Activated CD8-positive, alpha-beta memory T cell treated with anti-CD3 and anti-CD28 coated beads, Interleukin-2, amount 50 U/mL, for 1 hour (primary cell): ENCODE results near the gene USH2A.

Experiments used
- DNase-seq: peaks from one replicate; pipeline ENCODE4 v3.0.0-alpha.2; 2020; ENCODE audit errors: extremely low read depth

The USH2A gene

DNA sequence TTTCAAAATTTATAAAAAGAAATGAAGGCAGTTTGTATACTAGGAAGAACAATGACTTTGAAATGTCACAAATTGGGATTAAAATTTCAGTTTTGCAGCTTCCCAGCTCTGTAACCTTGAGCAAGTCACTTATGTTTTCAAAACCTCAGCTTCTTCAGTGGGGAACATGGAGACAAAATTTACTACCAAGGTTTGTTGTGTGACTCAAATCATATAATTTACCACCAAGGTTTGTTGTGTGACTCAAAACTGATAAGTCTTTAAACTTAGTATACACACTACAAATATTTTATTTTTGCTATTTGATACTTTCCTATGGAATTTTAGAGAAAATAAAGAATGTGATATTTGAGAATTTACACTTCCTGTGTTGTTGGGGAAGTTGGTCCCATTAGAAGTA is 636.3 kb downstream of the USH2A start:
- DNase-seq = no peak

DNA sequence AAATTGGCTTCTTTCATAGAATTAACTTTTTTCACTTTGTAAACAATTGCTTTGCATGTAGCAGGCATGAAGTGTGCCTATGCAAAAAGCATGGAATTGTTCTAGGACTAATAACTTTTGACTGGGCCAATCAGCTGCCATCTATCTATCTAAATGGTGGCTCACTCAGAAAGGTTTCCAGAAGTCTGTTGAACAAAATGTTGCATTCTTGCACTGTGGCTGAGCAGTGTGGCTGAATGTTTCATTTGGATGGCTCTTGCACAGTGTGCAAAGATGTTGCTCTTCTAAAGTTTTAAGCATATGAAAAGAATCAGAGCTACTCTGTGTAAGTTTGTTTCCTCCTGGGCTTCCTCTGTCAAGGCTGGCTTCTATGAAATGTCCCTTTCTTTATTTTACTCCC is 642.6 kb downstream of the USH2A start:
- DNase-seq = no peak

DNA sequence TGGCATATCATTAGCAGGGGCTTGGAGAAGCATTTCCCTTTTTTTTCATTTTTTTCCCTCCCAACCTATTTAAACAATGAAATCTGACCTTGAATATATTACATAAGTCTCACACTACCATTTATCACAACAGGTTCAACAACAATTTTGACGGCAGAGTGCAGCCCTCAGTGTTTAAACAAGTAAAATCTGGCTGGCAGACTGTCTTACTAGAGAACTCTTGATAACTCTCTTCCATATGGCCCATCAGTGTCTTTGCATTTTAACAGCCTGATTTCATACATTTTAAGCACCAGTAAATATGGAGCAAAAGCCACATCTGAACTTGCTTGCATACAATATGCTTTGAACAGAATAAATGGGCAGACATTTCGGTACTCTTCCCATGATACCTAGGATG is 643.1 kb downstream of the USH2A start:
- DNase-seq = no peak

DNA sequence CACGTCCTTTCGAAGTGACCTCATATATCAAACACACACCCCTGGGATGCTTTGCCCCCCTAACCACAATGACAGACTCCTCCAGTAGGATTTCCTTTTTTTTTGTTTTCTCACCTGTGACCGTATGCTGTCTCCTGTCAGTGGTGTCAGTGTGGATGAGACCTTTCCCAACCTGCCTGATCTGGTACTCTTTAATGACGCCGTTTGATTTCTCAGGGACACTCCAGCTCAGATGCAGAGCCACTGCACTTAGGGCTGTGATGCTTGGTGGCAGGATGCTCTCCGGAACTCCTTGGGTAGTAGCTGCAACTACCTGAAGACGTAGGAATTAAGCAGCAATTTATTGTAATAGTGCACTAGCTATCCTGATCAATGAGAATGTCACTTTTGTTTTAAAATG is 643.5 kb downstream of the USH2A start:
- DNase-seq = no peak

DNA sequence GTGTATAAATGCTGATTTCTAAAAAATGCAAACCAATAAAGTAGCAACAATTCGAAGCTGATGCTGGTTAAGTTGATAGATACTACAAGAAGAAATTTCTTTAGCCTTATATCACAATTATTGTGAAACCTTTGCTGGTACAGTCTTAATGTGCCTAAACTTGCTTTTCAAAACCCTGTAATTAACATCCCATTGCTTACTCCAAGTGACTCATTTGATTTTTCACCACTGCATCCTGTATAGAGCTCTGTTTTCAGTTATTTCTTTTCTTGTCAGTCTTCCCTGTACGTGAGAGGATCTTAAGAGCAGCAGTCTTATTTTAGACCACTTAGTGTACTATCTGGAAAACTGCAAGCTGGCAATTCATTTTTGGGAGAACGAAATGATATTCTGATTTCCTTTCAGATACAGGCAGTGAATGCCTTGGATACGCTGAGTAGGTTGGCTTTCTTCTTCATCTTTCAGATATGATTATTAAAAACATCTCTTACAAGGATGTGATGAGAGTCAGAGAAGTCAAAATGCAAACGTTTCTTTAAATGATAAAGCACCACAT is 645.8 kb downstream of the USH2A start:
- DNase-seq = no peak

DNA sequence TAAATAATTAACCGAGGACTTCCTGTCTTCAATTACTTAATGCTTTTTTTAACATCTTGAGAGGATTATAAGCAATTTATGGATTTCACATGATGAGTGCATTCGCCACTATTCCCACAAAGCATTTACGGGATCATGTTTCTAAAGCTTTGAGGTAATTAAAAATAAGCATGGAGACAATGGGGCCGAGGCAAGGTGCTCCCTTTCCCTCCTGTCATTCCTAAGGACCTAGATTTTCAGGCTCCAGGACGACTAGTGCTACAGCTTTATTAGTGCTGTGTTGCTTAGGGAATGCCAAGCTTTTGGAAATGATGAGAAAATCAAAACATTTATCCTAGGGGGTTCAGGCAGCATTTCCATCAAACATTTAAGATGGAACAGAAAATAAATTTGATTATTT is 646.9 kb downstream of the USH2A start:
- no peak for DNase-seq

DNA sequence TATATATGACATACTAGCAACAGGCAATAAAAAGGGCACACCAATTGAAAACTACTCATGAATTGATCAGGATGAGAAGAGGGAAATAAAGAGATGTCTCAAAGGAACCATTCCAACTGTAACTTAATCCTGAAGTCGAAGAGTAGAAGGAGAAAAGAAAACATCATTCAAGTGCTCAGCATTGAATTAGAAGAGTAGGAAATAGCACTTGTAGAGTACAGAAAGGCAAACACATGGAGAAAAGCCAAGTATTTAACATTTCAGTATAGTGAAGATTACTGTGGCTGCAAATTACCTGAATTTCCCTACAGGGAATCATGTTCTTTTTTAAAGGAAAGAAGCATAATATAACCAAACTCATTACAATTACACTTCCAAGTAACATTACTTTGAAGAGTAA is 651.1 kb downstream of the USH2A start:
- DNase-seq = no peak

DNA sequence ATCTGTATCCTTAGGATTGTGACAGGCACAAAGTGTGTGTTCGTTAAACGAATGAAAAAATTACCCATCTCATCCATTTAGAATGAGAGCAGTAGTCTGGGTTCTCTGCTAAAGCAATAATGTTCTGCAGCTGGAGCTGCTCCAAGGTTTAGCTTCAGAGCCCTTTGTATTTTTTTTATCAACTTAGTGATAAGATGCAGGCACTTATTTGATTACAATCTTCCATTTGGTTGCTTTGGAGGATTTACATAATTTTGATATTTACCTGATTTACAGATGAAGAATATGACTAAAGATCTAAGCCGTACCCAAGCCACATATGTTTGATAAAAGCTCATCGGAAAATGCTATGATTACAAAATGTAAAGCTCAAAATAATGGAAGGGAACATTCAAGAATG is 654.9 kb downstream of the USH2A start:
- no peak for DNase-seq

DNA sequence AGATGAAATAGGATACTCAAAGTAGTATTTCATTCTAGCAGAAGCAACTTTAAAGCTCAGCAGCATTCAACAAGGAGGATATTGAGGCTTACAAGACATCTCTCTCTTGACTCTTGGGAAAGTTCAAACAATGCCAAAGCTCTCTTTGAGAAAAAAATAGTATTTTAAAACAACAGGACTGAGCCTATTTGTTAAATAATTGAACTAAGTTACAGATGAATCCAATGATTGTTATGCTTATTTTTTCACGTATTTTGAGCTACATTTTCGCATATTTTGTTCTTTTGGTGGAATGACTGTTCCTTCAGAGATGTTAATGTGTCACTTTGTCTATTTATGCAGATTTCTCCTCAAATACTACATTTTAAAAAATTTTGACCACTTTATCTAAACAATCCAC is 655.5 kb downstream of the USH2A start:
- DNase-seq = no peak

DNA sequence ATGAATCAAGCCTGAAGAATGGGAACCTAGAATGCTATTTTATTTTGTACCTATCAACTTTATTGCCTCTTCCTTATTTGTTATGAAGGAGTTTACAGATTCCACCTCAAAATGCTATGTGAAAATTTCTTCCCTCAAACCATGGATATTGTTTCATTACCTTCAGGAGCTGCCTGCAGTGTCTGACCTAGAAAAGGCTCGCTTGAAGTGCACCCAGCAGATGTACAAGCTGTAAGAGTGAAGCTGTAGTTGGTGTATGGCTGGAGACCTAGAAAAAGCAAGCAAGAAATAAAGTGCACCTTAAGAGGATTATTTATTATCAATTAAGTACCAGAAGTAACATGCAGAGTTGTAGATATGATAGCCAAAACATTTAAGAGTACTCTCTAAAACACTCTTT is 656.7 kb downstream of the USH2A start:
- DNase-seq = no peak

DNA sequence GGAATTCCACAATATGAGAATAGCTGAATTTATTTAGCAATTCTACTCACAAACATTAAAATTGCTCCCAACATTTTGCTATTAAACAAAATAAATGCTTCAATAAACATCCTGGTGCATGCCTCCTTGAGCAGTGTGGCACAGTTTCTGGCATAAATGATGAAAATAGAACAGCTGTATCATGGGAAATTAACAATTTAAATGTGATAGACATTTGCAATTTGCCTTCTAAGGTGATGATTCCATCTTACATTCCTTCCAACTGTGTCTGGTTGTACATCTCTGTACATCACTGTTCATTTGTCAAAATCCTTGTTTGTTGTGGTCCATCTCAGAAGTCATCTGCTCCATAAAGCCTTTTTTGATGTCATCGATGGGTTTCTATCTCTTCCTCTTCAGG is 657.4 kb downstream of the USH2A start:
- DNase-seq = no peak

DNA sequence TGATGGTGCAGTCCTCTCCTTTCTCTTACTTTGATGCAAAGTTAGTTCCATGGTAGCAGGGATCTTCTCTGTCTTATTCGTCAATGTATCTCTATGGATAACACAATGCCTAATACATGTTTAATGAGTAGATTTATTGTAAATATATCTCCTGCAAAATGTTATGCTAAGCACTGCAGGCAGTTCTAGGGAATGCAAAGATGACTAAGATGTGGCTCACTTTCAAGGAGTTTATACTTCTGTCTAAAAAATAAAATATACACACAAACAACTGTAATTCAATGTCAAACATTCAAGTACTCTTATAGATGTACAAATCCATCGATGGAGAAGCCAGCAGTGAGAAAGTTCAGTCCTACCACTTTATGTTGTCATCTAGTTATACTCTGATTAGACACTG is 661.8 kb downstream of the USH2A start:
- DNase-seq = no peak

DNA sequence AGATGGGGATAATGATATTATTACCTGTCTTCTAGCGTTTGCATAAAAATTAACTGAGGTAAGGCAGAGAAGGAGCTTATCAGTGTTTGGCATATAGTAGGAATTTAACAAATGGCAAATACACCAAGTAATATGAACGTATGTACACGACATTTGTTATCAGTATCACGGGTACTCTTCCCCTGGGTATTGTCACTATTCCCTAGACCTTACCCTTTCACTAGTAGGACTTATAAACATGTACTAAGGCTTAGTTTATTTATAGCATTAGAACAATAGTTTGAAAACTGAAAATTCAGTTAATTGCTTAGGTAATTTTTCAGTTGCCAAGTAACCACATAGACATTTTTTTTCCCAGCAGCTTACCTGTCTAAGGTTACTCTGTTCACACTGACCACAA is 669.1 kb downstream of the USH2A start:
- no peak for DNase-seq

DNA sequence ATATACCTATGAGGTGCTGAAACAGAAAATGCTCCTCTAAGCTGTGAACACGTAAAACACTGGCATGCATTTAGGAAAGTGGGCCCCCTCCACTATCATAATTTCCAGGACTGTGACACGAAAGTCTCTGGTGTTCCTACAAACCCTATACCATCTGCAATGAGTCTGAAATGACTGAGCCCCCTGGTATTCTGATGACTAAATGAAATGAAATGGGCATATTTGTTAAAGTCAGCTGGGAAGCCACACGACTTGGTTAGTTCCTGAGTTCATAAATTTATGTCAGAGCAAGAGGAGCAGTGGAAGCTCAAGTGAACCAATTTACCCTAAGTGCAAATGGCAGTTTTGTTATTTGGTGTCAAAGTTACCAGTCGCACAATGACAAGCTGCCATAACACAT is 673.8 kb downstream of the USH2A start:
- DNase-seq = no peak

DNA sequence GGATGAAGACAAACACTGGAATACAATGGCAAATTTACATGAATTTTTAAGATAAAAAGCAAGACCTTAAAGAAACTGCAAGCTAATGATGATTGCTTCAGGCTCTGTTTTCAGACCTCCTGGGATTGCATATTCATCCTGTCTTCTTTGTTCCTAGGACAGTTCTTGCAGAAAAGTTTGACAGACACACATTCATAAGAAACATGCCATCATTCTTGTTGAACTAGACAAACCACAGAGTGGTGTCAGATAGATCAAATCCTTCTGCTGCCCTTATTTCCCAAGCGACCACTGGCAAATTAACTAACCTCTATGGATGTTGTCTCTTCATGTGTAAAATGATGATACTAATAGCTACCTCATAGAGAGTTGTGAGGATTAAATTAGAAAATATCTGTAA is 674.8 kb downstream of the USH2A start:
- no peak for DNase-seq

DNA sequence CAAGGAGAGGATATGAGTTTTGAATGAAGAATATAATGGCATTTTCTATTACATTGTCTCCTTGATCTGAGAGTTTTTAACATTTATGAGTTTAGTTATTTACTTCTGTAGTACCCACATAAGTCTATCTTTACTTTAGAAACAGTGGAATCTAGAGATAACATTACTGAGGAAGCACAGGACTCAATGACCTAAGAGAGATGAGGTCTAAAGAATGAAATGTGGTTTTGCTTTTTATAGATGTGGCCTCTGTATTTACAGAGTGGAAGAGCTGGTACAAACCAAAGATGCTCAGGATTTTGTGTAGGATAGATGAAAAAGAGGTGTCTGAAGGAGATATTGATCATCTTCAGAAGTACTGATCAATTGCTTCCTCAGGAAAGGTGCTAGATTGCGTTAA is 678.8 kb downstream of the USH2A start:
- no peak for DNase-seq

DNA sequence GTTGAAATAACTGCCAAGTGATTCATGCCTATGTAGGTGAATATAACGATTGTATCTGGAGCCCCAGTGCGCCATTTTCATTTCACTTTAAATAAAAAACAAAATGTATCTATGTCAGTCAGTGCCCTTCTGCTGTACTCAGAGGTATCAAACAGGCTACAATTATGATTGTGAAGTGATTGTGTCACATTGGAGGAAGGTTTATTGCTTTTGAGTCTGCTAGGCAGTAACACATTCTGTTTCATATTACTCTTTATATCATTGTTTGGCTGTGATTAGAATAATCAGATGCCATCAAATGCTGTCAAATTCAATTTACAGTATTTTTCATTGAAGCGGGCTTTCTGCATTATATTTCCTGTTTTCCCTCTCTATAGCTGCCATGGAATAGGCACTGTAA is 684.2 kb downstream of the USH2A start:
- DNase-seq = no peak

DNA sequence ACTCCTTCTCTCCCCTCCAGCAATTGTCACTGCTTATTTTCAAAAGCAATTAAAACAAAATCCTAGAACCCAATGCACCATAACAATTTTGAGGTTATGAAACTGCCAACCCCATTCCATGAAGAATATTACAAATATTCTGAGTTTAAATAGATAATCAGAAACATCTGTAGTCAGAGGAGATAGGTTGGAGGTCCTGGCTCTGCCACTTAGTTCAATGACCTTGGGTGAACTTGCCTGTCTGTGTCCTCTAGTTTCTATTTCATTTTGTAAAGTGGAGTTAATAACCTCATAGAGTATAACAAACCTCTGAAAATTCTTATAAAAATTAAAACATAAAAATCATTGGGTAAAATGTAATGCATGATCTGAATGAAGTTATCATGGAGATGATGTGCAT is 691.5 kb downstream of the USH2A start:
- DNase-seq = no peak

DNA sequence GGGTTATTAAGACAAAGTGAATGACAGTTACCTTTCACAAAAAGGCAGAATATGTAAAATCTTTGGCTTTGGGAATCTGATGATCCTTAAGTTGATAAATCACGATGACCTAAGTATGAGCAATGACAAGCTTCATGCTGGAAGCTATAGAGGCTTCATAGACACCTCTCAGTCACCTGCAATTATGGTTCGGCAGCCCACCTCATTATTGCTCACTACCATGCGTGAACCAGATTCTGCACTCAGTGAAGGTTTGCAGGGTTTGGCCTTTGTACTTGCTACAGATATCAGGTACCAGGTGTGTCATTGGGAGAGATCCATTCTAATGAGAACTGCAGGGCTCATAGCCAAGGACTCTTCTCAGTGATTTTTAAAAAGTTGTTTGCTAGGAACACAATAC is 692.6 kb downstream of the USH2A start:
- DNase-seq = no peak

DNA sequence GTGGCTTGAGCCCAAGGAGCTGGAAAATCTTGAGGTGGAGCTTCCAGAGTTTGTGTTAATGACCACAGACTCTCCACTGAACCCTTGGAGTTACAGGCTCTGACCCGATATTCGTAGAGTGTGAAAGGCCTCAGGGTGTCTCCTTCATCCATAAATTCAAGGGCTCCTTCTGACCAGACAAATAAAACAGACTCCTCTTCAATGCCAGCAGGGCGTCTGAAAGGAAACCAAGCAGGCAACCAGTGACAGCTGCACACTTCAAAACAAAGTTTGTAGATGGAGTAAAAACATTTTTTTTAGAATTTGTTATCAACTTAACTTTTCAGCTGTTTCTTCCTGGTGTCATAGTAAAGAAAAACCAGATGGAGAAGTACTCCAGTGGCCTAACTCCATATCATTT is 695.1 kb downstream of the USH2A start:
- DNase-seq = no peak

DNA sequence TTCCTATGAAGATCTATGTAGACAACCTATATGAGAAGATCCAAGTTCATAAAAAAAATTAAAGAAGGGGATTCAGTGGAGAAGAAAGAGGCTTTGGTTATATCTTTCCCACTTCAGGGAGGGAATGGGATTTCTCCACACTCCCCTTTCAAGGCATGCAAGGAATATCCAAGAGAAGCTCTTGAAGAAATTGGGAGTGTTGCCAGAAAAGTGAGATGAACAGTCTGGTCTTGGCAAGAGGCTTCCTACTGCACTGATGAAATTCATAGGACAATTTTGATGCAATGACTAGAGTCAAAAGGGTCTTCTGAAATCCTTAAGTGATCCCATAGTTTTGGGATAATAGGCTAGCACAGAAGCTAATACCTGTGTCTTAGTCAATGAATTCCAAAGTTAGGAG is 703.1 kb downstream of the USH2A start:
- no peak for DNase-seq

DNA sequence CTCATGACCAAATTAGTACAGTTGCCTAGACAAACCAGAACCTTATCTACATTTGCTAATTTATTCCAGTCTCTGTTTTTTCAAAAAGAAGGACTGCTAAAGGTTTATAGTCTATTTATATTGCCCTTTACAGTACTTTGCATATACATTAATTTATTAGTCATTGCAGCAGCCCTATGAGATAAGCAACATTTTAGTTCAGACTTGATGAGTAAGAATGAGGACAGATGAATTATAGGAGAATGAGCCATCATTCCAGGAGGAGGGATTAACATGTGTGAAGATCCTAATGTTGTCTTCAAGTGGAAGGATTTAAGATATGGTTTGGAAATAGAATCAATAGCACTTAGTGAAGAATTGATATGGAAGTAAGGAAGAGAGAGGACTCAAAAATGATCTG is 703.7 kb downstream of the USH2A start:
- no peak for DNase-seq

DNA sequence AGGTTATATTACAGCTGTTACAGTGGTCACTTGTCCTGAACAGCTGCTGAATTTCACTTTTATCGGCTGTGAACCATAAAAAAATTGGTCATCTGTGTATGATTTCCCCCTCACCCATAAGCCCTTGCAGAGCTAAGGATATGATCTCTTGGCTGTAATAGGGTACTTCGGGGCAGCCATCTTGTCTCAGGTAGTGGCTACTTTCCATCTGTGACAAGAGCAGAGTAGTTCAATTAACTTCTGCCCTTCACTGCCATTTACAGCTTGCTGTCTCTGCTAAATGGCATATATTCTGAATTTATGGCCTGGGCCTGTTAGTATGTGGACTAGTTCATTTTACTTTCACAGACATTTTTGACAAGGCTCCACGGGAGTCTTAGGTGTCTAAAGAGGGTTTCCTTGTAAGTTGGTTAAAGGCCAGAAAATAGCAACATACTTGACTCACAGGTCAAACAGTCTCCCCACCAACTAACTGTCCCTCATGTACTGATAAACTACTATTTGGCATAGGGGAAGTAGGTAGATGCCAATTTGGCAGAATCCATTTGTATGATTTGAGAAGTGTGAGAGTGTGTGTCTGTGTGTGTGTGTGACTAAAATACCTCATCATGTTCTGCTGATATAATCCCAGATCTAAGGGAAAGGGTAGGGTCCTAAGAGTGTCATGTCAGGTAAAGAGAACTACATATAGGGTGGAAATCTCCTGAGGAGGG is 704.5 kb downstream of the USH2A start:
- no peak for DNase-seq
